DMS153 treated with DMSO at 0.1 percent for 48 hours (cell line): ENCODE data around the gene CENPI.
"Not testable (repeated sequence)": the region's sequence is repeated elsewhere in the genome, so short reads cannot be mapped to it uniquely, and the experiment has no call there.

Source experiments
- DNase-seq: peaks from one replicate; lab custom pipeline; 2025; ENCODE audit not compliant: unreplicated experiment; lab: John Stamatoyannopoulos, UW

CENPI gene, protein sequence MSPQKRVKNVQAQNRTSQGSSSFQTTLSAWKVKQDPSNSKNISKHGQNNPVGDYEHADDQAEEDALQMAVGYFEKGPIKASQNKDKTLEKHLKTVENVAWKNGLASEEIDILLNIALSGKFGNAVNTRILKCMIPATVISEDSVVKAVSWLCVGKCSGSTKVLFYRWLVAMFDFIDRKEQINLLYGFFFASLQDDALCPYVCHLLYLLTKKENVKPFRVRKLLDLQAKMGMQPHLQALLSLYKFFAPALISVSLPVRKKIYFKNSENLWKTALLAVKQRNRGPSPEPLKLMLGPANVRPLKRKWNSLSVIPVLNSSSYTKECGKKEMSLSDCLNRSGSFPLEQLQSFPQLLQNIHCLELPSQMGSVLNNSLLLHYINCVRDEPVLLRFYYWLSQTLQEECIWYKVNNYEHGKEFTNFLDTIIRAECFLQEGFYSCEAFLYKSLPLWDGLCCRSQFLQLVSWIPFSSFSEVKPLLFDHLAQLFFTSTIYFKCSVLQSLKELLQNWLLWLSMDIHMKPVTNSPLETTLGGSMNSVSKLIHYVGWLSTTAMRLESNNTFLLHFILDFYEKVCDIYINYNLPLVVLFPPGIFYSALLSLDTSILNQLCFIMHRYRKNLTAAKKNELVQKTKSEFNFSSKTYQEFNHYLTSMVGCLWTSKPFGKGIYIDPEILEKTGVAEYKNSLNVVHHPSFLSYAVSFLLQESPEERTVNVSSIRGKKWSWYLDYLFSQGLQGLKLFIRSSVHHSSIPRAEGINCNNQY

DNA sequence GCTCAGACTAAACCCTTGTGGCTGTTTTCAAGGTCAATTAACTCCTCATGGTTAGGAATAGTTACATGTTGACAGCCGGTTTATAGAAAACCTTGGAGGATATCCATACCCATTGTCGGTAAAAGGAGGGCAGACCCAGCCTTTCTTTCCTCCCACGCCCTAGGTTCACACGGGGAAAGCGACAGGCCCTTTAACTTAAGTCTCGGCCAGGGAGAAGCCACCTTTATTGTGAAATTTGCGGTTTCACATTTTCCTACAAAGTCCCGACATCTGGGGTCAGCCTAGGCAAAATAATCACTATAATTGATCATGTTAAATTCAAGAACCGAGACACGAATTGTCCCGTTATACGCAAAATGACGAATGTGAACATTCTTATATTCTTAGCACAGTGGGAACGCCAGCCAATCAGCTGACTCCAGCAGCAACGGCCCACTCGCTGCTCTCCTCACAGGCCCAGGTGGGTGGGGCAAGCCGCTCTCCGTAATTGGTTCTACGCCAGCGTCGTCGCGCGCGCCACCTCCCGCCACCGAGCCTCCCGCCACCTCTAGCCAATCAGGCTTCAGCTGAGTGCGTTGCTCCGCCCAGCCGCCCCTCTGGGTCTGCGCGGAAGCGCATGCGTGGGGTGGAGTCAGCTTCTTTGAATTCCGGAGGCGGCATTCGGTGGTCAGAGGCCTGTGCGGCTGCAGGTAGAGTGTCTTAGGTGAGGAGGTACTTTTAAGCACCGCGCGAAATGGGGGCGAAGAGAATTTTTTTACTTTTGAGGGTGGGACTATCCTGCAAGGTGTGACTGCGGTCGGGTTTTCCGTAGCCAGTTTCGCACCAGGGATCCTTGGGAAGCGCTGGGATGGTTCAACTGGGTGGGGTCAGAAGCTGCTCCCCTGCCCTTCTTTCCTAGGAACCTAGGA, at the start of gene CENPI:
Gene CENPI (plus strand): TSS at position 659 of the 908 bp plus-strand sequence. CDS start 2,867 bp downstream, outside the sequence.
- peak; percentile 69 for DNase-seq

- DNase-seq, result no peak
Measured at GRCh38 chrX:101051153-101051548, 46.9 kb upstream of the CENPI start.

- DNase-seq, result peak; percentile 43
Measured at GRCh38 chrX:101051549-101052302, 46.3 kb upstream of the CENPI start, which contains the start of gene TRMT2B. Gene TRMT2B, minus strand, starts transcription at chrX:101052111. Its CDS starts 9,822 bp downstream, at chrX:101042289.

GRCh38 chrX:101056551-101056950, 41.5 kb upstream of the CENPI start:
- DNase-seq, result not testable (repeated sequence)

DNA sequence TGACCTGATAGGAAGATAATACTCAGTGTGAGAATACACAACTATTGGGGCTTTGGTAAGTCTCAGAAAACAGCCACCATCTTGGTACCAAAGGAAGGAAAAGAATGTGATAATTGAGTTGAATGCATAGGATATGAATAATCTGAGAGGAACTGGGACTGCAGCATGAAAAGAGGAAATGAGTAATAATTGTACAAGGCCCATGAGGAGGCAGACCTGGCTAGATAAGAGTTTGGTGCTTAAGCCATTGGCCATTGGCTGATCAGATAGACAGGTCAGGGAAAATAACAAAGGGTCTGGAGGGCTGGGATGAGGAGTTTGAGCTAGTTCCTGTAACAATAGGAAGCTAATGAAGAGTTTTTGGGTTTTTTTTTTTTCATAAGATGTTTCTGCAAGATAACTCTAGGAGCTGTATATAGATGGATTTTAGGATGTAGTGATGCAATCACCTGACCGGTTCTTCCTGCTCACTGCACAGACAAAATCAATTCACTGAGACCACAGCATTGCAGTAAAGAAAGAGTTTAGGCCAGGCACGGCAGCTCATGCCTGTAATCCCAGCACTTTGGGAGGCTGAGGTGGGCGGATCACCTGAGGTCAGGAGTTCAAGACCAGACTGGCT, 40.8 kb upstream of the CENPI start:
- no peak for DNase-seq

- DNase-seq, result no peak
Measured at GRCh38 chrX:101062176-101062575, 35.8 kb upstream of the CENPI start.

- DNase-seq, result no peak
Measured at GRCh38 chrX:101071582-101071981, 26.4 kb upstream of the CENPI start.

GRCh38 chrX:101078716-101079598, 19.0 kb upstream of the CENPI start, which contains the start of gene TMEM35A:
Gene TMEM35A, plus strand, starts transcription at chrX:101078879. Its CDS starts 124 bp downstream, at chrX:101079003.
- no peak for DNase-seq

- DNase-seq, result no peak
Measured at GRCh38 chrX:101079736-101080270, 18.2 kb upstream of the CENPI start.

DNA sequence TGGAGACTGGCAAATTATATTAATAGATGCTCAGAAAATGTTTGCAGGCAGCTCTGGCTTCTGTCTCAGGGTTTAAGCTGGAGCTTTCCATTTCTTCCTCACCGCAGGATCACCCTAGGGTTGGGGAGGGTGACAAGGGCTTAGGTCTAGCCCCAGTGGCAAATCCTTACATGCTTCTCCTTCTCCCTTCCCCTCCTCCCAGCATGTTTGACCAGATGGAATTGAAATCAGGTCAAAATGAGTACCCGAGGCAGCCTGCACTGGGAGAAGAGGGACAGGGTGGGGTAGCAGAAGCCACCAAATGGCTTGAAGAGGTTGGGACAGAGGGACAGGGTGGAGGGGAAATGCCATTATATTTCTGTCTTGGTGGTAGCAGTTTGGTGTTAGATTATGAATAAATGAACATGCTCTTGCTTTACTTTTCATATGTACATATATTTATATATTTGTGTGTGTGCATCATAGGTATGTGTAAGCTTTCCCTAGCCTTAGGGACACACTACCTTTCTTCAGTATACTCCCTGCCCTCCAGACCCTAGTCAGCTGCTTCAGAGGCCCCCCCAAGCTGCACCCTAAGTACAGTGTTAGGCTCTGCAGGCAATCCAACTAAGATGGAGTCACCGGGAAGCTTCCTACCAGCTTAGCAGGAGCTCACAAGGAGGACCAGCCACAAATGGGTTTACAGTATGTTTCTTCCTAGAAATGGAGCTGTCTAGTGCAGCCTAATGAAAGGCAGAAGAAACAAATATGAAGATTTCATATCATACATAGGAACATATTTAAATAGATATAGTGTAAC, 17.5 kb upstream of the CENPI start:
- no peak for DNase-seq

DNA sequence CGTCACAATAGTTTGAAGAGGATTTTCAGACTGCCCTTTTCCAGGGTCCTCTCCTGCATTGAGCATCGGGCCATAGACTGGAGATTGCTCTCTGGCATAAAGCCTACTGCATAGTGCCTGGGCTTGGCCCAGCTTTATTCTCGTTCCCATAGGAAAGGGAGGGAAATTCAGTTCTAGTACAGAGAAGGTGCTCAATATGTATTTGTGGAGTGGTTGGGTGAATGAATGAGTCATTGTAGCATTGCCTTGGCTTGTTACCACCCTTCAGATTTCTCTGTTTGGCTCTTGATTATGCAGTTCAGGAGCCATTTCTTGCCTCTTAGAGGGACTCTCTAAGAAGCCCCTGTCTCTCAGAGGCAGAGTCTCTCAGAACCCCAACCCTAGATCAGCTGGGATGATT, 16.8 kb upstream of the CENPI start:
- DNase-seq, result no peak

GRCh38 chrX:101091817-101092216, 6.2 kb upstream of the CENPI start:
- DNase-seq, result no peak

GRCh38 chrX:101108284-101108683, 10.3 kb downstream of the CENPI start:
- DNase-seq, result no peak

GRCh38 chrX:101117701-101118100, 19.7 kb downstream of the CENPI start:
- DNase-seq, result no peak

DNA sequence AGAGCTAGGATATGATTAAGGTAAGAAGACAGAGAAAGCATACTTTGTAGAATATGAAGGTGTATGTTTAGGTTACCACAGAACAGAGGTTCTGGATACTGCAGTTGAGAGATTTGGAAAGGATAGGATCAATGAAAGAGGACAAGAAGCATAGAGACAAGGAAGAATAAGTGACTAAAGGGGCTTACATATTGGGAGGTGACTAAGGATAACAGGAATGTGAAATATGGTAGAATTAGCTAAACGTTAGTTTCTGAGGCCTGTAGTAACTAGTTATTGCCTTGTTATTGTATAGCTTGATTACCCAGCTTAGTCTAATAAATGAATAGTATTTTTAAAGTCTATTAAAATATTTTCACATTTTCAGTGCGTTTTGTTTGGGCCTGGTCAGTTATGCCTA, 38.2 kb downstream of the CENPI start:
- no peak for DNase-seq
